HepG2 (cell line): ENCODE measurements around the gene UQCRC1. TPM values are rescaled to one million over a fixed set of nuclear protein-coding genes. Genes with fewer than 3 reads are reported as not detected.

Experiments used
- ATAC-seq: fragments of 200-7000 bp; cut with Tn5 transposase; 3 replicates; pipeline ENCODE4 v1.9.1; 2020; ENCODE audit warnings: mild to moderate bottlenecking, moderate library complexity
- BruUV-seq: library from RNA; stranded (reverse); fragments of 400-500 nt; replicated peaks from 2 replicates; lab custom pipeline; 2021; lab: Mats Ljungman, UMichigan
- CTCF ChIA-PET: fragments of 300-600 bp; formaldehyde crosslinking; extraction: SDS; loops from one replicate; lab custom pipeline; 2021; ENCODE audit warnings: low total read pairs, inconsistent platforms, low intra/inter-chr PET ratio; lab: Yijun Ruan, JAX
- POLR2A ChIA-PET: fragments of 350-600 bp; sonication (Branson Sonifier 250); formaldehyde crosslinking; loops from one replicate; lab custom pipeline; 2020; ENCODE audit warnings: antibody characterized with exemption, inconsistent platforms; lab: Yijun Ruan, JAX
- DNase-seq: peaks from one replicate; pipeline ENCODE4 v3.0.0-alpha.2; 2015; ENCODE audit warnings: low spot score
- FAIRE-seq: peaks from 3 replicates; lab custom pipeline; 2011; peaks lifted over from hg19 to GRCh38; lab: Jason Lieb, UNC
- H2AFZ ChIP-seq: one replicate; pipeline ENCODE4 v1.6.1; 2011; ENCODE audit warnings: low read length, inconsistent platforms
- H3K27ac ChIP-seq: fragments of 300-600 bp; 3 replicates; pipeline ENCODE4 v1.8.0; 2011; ENCODE audit warnings: mixed run types, mild to moderate bottlenecking, mixed read lengths, low read length, inconsistent platforms; ENCODE audit not compliant: insufficient read depth; ENCODE audit errors: extremely low read length
- H3K27me3 ChIP-seq, 2 experiments: fragments of 200-600 bp in 1 of 2; 2 replicates in 1 of 2; 3 replicates in 1 of 2; pipeline versions ENCODE4 v1.6.0 to v1.8.0; 2011; ENCODE audit warnings: low read length in 2 of 2, mild to moderate bottlenecking in 2 of 2, moderate library complexity in 2 of 2, inconsistent platforms in 1 of 2; ENCODE audit not compliant: insufficient read depth in 2 of 2, control insufficient read depth in 1 of 2
- H3K36me3 ChIP-seq, 2 experiments: fragments of 200-600 bp in 1 of 2; replicated peaks in 1 of 2; 2 replicates in 1 of 2; 3 replicates in 1 of 2; pipeline versions ENCODE4 v1.5.1 to v1.8.0; 2011; ENCODE audit warnings: low read length in 2 of 2, inconsistent platforms in 1 of 2; ENCODE audit not compliant: insufficient read depth in 2 of 2, control insufficient read depth in 1 of 2
- H3K4me1 ChIP-seq: 2 replicates; pipeline ENCODE4 v1.5.1; 2012; ENCODE audit warnings: low read length, inconsistent platforms; ENCODE audit not compliant: insufficient read depth
- H3K4me2 ChIP-seq: 2 replicates; pipeline ENCODE4 v1.6.0; 2011; ENCODE audit warnings: low read depth, low read length, inconsistent platforms
- H3K4me3 ChIP-seq, 3 experiments: fragments of 200-600 bp in 1 of 3; sonication (generic), shearing (Covaris generic) in 1 of 3; replicated peaks in 1 of 3; 2 replicates each; pipeline ENCODE4 v1.5.1; 2011 to 2016; ENCODE audit warnings: low read length in 3 of 3, inconsistent platforms in 2 of 3, low read depth in 2 of 3, mild to moderate bottlenecking in 2 of 3, control low read depth in 1 of 3, mixed read lengths in 1 of 3; ENCODE audit not compliant: insufficient read depth in 1 of 3
- H3K79me2 ChIP-seq: one replicate; pipeline ENCODE4 v1.6.1; 2011; ENCODE audit warnings: low read length, inconsistent platforms; ENCODE audit not compliant: insufficient read depth
- H3K9ac ChIP-seq: 2 replicates; pipeline ENCODE4 v1.6.0; 2011; ENCODE audit warnings: mild to moderate bottlenecking, low read depth, low read length, inconsistent platforms; ENCODE audit not compliant: insufficient read depth
- H3K9me3 ChIP-seq: 2 replicates; pipeline ENCODE4 v1.5.1; 2012; ENCODE audit warnings: mild to moderate bottlenecking, low read length
- H4K20me1 ChIP-seq: 2 replicates; pipeline ENCODE4 v1.6.0; 2011; ENCODE audit warnings: inconsistent platforms, mild to moderate bottlenecking, low read length, moderate library complexity; ENCODE audit not compliant: insufficient read depth
- ARNT ChIP-seq: fragments of 450-650 bp; IDR thresholded peaks from 2 replicates; pipeline ENCODE4 v1.6.1; 2017
- CHD4 ChIP-seq: fragments of 200-600 bp; sonication (generic); IDR thresholded peaks from 2 replicates; pipeline ENCODE4 v1.7.0; 2017; ENCODE audit warnings: mild to moderate bottlenecking, low read length, borderline replicate concordance
- EHMT2 ChIP-seq: fragments of 200-600 bp; sonication (generic); IDR thresholded peaks from 2 replicates; pipeline ENCODE4 v1.7.0; 2017; ENCODE audit warnings: antibody characterized with exemption, low read depth, low read length, borderline replicate concordance
- ESRRA ChIP-seq: sonication (generic); formaldehyde crosslinking; IDR thresholded peaks from 2 replicates; pipeline ENCODE4 v1.5.1; 2020; ENCODE audit warnings: mild to moderate bottlenecking, low read depth, missing genetic modification reagents
- FOXA3 ChIP-seq: IDR thresholded peaks from 2 replicates; pipeline ENCODE4 v1.6.1; 2016; ENCODE audit warnings: missing genetic modification reagents, missing compliant biosample characterization
- GATAD1 ChIP-seq: IDR thresholded peaks from 2 replicates; pipeline ENCODE4 v1.6.1; 2016; ENCODE audit warnings: missing genetic modification reagents, missing compliant biosample characterization
- NAIF1 ChIP-seq: sonication (generic); formaldehyde crosslinking; IDR thresholded peaks from 2 replicates; pipeline ENCODE4 v1.5.0; 2020; ENCODE audit warnings: mild to moderate bottlenecking, missing genetic modification reagents, borderline replicate concordance
- NCOA2 ChIP-seq: sonication (generic); formaldehyde crosslinking; IDR thresholded peaks from 2 replicates; pipeline ENCODE4 v1.8.0; 2022; ENCODE audit warnings: inconsistent platforms
- NR2F6 ChIP-seq, 2 experiments: IDR thresholded peaks; 2 replicates each; pipeline ENCODE4 v1.6.1; 2016; ENCODE audit warnings: antibody characterized with exemption in 1 of 2, mild to moderate bottlenecking in 1 of 2
- RFX3 ChIP-seq: IDR thresholded peaks from 2 replicates; pipeline ENCODE4 v1.6.1; 2016; ENCODE audit warnings: missing biosample characterization, missing genetic modification reagents
- SMARCE1 ChIP-seq: fragments of 450-650 bp; IDR thresholded peaks from 2 replicates; pipeline ENCODE4 v1.6.1; 2017; ENCODE audit warnings: borderline replicate concordance
- ZBTB44 ChIP-seq: sonication (generic); formaldehyde crosslinking; IDR thresholded peaks from 2 replicates; pipeline ENCODE4 v1.4.0; 2020; ENCODE audit warnings: missing genetic modification reagents
- ZFP62 ChIP-seq: sonication (generic); formaldehyde crosslinking; IDR thresholded peaks from 2 replicates; pipeline ENCODE4 v1.4.0; 2020; ENCODE audit warnings: missing genetic modification reagents
- ZKSCAN5 ChIP-seq: sonication (generic); formaldehyde crosslinking; IDR thresholded peaks from 2 replicates; pipeline ENCODE4 v1.5.1; 2020; ENCODE audit warnings: mild to moderate bottlenecking, missing genetic modification reagents
- ZNF12 ChIP-seq: sonication (generic); formaldehyde crosslinking; IDR thresholded peaks from 2 replicates; pipeline ENCODE4 v1.5.0; 2020; ENCODE audit warnings: missing genetic modification reagents
- ZNF282 ChIP-seq: fragments of 450-650 bp; IDR thresholded peaks from 2 replicates; pipeline ENCODE4 v1.6.1; 2018; ENCODE audit not compliant: partially characterized antibody
- ZNF3 ChIP-seq: IDR thresholded peaks from 2 replicates; pipeline ENCODE4 v1.7.0; 2017; ENCODE audit warnings: inconsistent platforms
- ZNF30 ChIP-seq: sonication (generic); formaldehyde crosslinking; IDR thresholded peaks from 2 replicates; pipeline ENCODE4 v1.5.0; 2020; ENCODE audit warnings: mild to moderate bottlenecking, missing genetic modification reagents
- ZNF354B ChIP-seq: sonication (generic); formaldehyde crosslinking; IDR thresholded peaks from 2 replicates; pipeline ENCODE4 v1.8.0; 2022; ENCODE audit warnings: mild to moderate bottlenecking, missing genetic modification reagents
- ZNF367 ChIP-seq: sonication (generic); formaldehyde crosslinking; IDR thresholded peaks from 2 replicates; pipeline ENCODE4 v1.4.0; 2020; ENCODE audit warnings: missing genetic modification reagents, borderline replicate concordance
- ZNF446 ChIP-seq: sonication (generic); formaldehyde crosslinking; IDR thresholded peaks from 2 replicates; pipeline ENCODE4 v1.5.0; 2020; ENCODE audit warnings: mild to moderate bottlenecking, missing genetic modification reagents
- ZNF713 ChIP-seq: sonication (generic); formaldehyde crosslinking; IDR thresholded peaks from 2 replicates; pipeline ENCODE4 v1.4.0; 2020; ENCODE audit warnings: mild to moderate bottlenecking, missing genetic modification reagents
- ZNF790 ChIP-seq: sonication (generic); formaldehyde crosslinking; IDR thresholded peaks from 2 replicates; pipeline ENCODE4 v1.8.0; 2022; ENCODE audit warnings: missing genetic modification reagents, mild to moderate bottlenecking, borderline replicate concordance
- WGBS: methylation state at CpG from one replicate; pipeline ENCODE4 v1.1.6; 2017; ENCODE audit warnings: low lambda C conversion rate; 5-methylcytosine and 5-hydroxymethylcytosine counted together
- in situ Hi-C: cut with HindIII; loops from 2 replicates; pipeline ENCODE4 v1.10.0; 2017; ENCODE audit warnings: low pct_unique_long_range_greater_than_20kb; ENCODE audit not compliant: extremely low pct_ligation_motif_present
- intact Hi-C: fragments of 100-400 bp; cut with micrococcal nuclease; formaldehyde crosslinking; loops from one replicate; pipeline ENCODE4 v1.10.0; 2022; ENCODE audit not compliant: unreplicated experiment
- polyA plus RNA-seq, 8 experiments: library from polyadenylated mRNA; depleted of rRNA in 3 of 8; stranded (reverse) in 7 of 8; unstranded in 1 of 8; fragments of >200 nt; fragmentation: Illumina TruSeq in 4 of 8; extraction: Trizol in 4 of 8; gene quantifications; 2 replicates each; pipeline versions ENCODE4 v1.2.1 to v1.2.3, GENCODE V29; 2011 to 2016; ENCODE audit warnings: low read depth in 4 of 8, missing spikeins in 1 of 8, mixed read lengths in 1 of 8; ENCODE audit not compliant: insufficient read depth in 1 of 8
- total RNA-seq, 5 experiments: library from RNA; depleted of rRNA; stranded (reverse); fragments of >200 nt; fragmentation: Illumina TruSeq; extraction: Trizol; gene quantifications; 2 replicates each; pipeline ENCODE4 v1.2.3, GENCODE V29; 2016; ENCODE audit warnings: low read depth in 1 of 5

The UQCRC1 gene
- total and polyA plus RNA-seq, 2 of the 13 experiments (the other 11 are each of a cell fraction or from before 2014, with no cell fraction given): 316 to 680 TPM

- CTCF ChIA-PET: no interaction called here
Observed at GRCh38 chr3:48569400-48569799, 40.0 kb downstream of the UQCRC1 start.

GRCh38 chr3:48568476-48568875 is 41.0 kb downstream of the UQCRC1 start:
- Histone ChIP-seq H3K9me3 (no peaks in the 10 kb centered on the region), H3K27ac (no peak overlapping the region), H3K4me3 (no peak overlapping the region), H3K4me2 (no peak overlapping the region), H3K36me3 (no peaks in the 10 kb centered on the region), H3K4me1 (peaks cover 91% of the 10 kb centered on the region), H3K9ac (no peak overlapping the region), H2AFZ (no peak overlapping the region), H3K79me2 (no peaks in the 10 kb centered on the region), H3K27me3 (no peaks in the 10 kb centered on the region), H4K20me1 (no peaks in the 10 kb centered on the region)
- in situ Hi-C loops (no loop called here), intact Hi-C loops (no loop called here)
- DNase-seq: no peak
- ATAC-seq: no peak
- no CpG with 5 or more reads among the region's 7 CpGs for WGBS
- ChIA-PET POLR2A (no interaction called here), CTCF (no interaction called here)
- no TSS peak for BruUV-seq
- no peak for FAIRE-seq
- TF ChIP-seq ZFP62 (CRISPR knock-in tag) (no peak), ZNF790 (CRISPR knock-in tag) (no peak), NCOA2 (CRISPR knock-in tag) (no peak), ZNF3 (CRISPR knock-in tag) (no peak), ESRRA (CRISPR knock-in tag) (no peak), ZBTB44 (CRISPR knock-in tag) (no peak), ZNF354B (no peak), GATAD1 (CRISPR knock-in tag) (no peak), ARNT (no peak), NR2F6 (IDR thresholded peaks at IDR 0.05) (no peak), NR2F6 (CRISPR knock-in tag; IDR thresholded peaks at IDR 0.05) (no peak), ZNF713 (CRISPR knock-in tag) (no peak), EHMT2 (no peak), FOXA3 (no peak), RFX3 (no peak), ZNF12 (CRISPR knock-in tag) (no peak), ZNF282 (no peak), ZNF30 (no peak)

More at GRCh38 chr3:48569400-48569799, 40.0 kb downstream of the UQCRC1 start:
- intact Hi-C loops (no loop called here), in situ Hi-C loops (no loop called here)
- no TSS peak for BruUV-seq
- Histone ChIP-seq H3K9me3 (no peaks in the 10 kb centered on the region), H2AFZ (no peak overlapping the region), H4K20me1 (no peaks in the 10 kb centered on the region), H3K36me3 (no peaks in the 10 kb centered on the region), H3K27me3 (no peaks in the 10 kb centered on the region), H3K4me3 (no peak overlapping the region), H3K4me2 (no peak overlapping the region), H3K4me1 (peaks cover 91% of the 10 kb centered on the region), H3K79me2 (no peaks in the 10 kb centered on the region), H3K9ac (no peak overlapping the region), H3K27ac (no peak overlapping the region)
- WGBS: 80% methylated on average over 4 of the region's 10 CpGs
- DNase-seq (no peak), FAIRE-seq (no peak), ATAC-seq (no peak)
- POLR2A ChIA-PET: no interaction called here
- TF ChIP-seq NAIF1 (CRISPR knock-in tag) (no peak), ZNF446 (CRISPR knock-in tag) (no peak), CHD4 (no peak), ZNF367 (no peak), SMARCE1 (no peak), ZKSCAN5 (no peak)
